SK-N-SH treated with all-trans-retinoic acid at 6 μM for 48 hours (cell line): ENCODE results near the gene SLAMF1.

Experiments used
- ATAC-seq: fragments of 200-7000 bp; cut with Tn5 transposase; 3 replicates; pipeline ENCODE4 v1.9.1; 2020; ENCODE audit warnings: mild to moderate bottlenecking, moderate library complexity
- ARNTL ChIP-seq: fragments of 450-650 bp; formaldehyde crosslinking; IDR thresholded peaks from 2 replicates; pipeline ENCODE4 v1.5.0; 2020; ENCODE audit warnings: low read depth, mild to moderate bottlenecking, moderate library complexity, borderline replicate concordance
- BACH2 ChIP-seq: fragments of 250-450 bp; sonication (Bioruptor Pico); IDR thresholded peaks from 2 replicates; pipeline ENCODE4 v1.9.0; 2021; ENCODE audit warnings: mild to moderate bottlenecking, borderline replicate concordance
- CSDC2 ChIP-seq: fragments of 250-450 bp; sonication (Bioruptor Pico); IDR thresholded peaks from 2 replicates; pipeline ENCODE4 v1.5.0; 2020; ENCODE audit warnings: mild to moderate bottlenecking, moderate library complexity
- GLIS3 ChIP-seq: fragments of 250-450 bp; sonication (Bioruptor Pico); IDR thresholded peaks from 2 replicates; pipeline ENCODE4 v1.5.0; 2020; ENCODE audit warnings: mild to moderate bottlenecking, moderate library complexity
- ISL1 ChIP-seq: fragments of 250-450 bp; sonication (Bioruptor Pico); IDR thresholded peaks from 2 replicates; pipeline ENCODE4 v2.1.2; 2022; ENCODE audit warnings: mild to moderate bottlenecking, moderate library complexity
- OSR1 ChIP-seq: fragments of 250-450 bp; sonication (Bioruptor Pico); IDR thresholded peaks from 2 replicates; pipeline ENCODE4 v1.8.0; 2022; ENCODE audit warnings: moderate library complexity, mild to moderate bottlenecking, inconsistent platforms
- PPARA ChIP-seq: fragments of 250-450 bp; sonication (Bioruptor Pico); IDR thresholded peaks from 2 replicates; pipeline ENCODE4 v1.5.0; 2020; ENCODE audit warnings: mild to moderate bottlenecking, borderline replicate concordance
- RARB ChIP-seq: fragments of 250-450 bp; sonication (Bioruptor Pico); IDR thresholded peaks from 2 replicates; pipeline ENCODE4 v1.8.0; 2021; ENCODE audit warnings: mild to moderate bottlenecking, moderate library complexity
- SNAI2 ChIP-seq: fragments of 250-450 bp; sonication (Bioruptor Pico); IDR thresholded peaks from 2 replicates; pipeline ENCODE4 v1.5.0; 2020; ENCODE audit warnings: mild to moderate bottlenecking, moderate library complexity
- TCF4 ChIP-seq: fragments of 250-450 bp; sonication (Bioruptor Pico); IDR thresholded peaks from 2 replicates; pipeline ENCODE4 v1.8.0; 2021; ENCODE audit warnings: mild to moderate bottlenecking, moderate library complexity, borderline replicate concordance
- TOX ChIP-seq: fragments of 250-450 bp; sonication (Bioruptor Pico); IDR thresholded peaks from 2 replicates; pipeline ENCODE4 v1.8.0; 2021; ENCODE audit warnings: mild to moderate bottlenecking, moderate library complexity, borderline replicate concordance
- ZC3H10 ChIP-seq: fragments of 250-450 bp; sonication (Bioruptor Pico); IDR thresholded peaks from 2 replicates; pipeline ENCODE4 v1.5.1; 2021; ENCODE audit warnings: mild to moderate bottlenecking, moderate library complexity
- ZFP3 ChIP-seq: fragments of 250-450 bp; sonication (Bioruptor Pico); IDR thresholded peaks from 2 replicates; pipeline ENCODE4 v1.5.0; 2020; ENCODE audit warnings: mild to moderate bottlenecking, moderate library complexity
- ZFP30 ChIP-seq: fragments of 450-650 bp; formaldehyde crosslinking; IDR thresholded peaks from 2 replicates; pipeline ENCODE4 v1.5.0; 2022; ENCODE audit warnings: mild to moderate bottlenecking, moderate library complexity
- ZNF565 ChIP-seq: fragments of 450-650 bp; formaldehyde crosslinking; conservative IDR thresholded peaks from 2 replicates; pipeline ENCODE4 v1.5.0; 2020; ENCODE audit warnings: low read depth, mild to moderate bottlenecking, moderate library complexity
- ZNF70 ChIP-seq: fragments of 450-650 bp; formaldehyde crosslinking; IDR thresholded peaks from 2 replicates; pipeline ENCODE4 v1.5.0; 2020; ENCODE audit warnings: mild to moderate bottlenecking, moderate library complexity
- ZNF8 ChIP-seq: fragments of 450-650 bp; formaldehyde crosslinking; IDR thresholded peaks from 2 replicates; pipeline ENCODE4 v1.5.0; 2020; ENCODE audit warnings: mild to moderate bottlenecking, moderate library complexity
- TF ChIP-seq, protein P1 (sequence below): fragments of 250-450 bp; sonication (Bioruptor Pico); IDR thresholded peaks from 2 replicates; pipeline ENCODE4 v1.5.0; 2020; ENCODE audit warnings: mild to moderate bottlenecking, moderate library complexity
- TF ChIP-seq, protein P2 (sequence below): fragments of 250-450 bp; sonication (Bioruptor Pico); IDR thresholded peaks from 2 replicates; pipeline ENCODE4 v1.5.1; 2020; ENCODE audit warnings: low read depth, mild to moderate bottlenecking, moderate library complexity
- TF ChIP-seq, protein P3 (sequence below): fragments of 250-450 bp; sonication (Bioruptor Pico); IDR thresholded peaks from 2 replicates; pipeline ENCODE4 v1.8.0; 2020; ENCODE audit warnings: mild to moderate bottlenecking, moderate library complexity, borderline replicate concordance
- TF ChIP-seq, protein P4 (sequence below): fragments of 250-450 bp; sonication (Bioruptor Pico); IDR thresholded peaks from 2 replicates; pipeline ENCODE4 v1.8.0; 2021; ENCODE audit warnings: low read depth, mild to moderate bottlenecking, moderate library complexity, borderline replicate concordance

The SLAMF1 gene

DNA sequence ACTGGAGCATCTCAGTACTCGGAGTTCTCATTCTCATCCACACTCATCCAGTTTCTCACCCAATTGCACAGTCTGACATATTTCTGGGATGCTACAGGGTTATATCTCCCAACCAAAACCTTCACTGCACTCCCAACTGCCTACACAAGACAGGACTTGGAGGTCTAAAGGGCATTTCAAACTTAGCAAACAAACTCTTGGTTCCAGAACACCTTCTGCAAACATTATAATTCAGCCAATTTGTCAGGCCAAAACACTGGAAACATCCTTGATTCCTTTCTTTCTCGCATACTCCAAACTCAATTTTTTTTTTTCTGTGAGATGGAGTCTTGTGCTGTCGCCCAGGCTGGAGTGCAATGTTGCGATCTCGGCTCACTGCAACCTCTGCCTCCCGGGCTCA is 7.9 kb downstream of the SLAMF1 start:
- ATAC-seq = no peak
- TF ChIP-seq OSR1 (CRISPR knock-in tag) (no peak), ISL1 (no peak), GLIS3 (CRISPR knock-in tag) (no peak), TCF4 (CRISPR knock-in tag) (no peak), ZNF70 (no peak)
- TF ChIP-seq, protein P1, sequence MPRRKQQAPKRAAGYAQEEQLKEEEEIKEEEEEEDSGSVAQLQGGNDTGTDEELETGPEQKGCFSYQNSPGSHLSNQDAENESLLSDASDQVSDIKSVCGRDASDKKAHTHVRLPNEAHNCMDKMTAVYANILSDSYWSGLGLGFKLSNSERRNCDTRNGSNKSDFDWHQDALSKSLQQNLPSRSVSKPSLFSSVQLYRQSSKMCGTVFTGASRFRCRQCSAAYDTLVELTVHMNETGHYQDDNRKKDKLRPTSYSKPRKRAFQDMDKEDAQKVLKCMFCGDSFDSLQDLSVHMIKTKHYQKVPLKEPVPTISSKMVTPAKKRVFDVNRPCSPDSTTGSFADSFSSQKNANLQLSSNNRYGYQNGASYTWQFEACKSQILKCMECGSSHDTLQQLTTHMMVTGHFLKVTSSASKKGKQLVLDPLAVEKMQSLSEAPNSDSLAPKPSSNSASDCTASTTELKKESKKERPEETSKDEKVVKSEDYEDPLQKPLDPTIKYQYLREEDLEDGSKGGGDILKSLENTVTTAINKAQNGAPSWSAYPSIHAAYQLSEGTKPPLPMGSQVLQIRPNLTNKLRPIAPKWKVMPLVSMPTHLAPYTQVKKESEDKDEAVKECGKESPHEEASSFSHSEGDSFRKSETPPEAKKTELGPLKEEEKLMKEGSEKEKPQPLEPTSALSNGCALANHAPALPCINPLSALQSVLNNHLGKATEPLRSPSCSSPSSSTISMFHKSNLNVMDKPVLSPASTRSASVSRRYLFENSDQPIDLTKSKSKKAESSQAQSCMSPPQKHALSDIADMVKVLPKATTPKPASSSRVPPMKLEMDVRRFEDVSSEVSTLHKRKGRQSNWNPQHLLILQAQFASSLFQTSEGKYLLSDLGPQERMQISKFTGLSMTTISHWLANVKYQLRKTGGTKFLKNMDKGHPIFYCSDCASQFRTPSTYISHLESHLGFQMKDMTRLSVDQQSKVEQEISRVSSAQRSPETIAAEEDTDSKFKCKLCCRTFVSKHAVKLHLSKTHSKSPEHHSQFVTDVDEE (CRISPR knock-in tag) = no peak
- TF ChIP-seq, protein P2, sequence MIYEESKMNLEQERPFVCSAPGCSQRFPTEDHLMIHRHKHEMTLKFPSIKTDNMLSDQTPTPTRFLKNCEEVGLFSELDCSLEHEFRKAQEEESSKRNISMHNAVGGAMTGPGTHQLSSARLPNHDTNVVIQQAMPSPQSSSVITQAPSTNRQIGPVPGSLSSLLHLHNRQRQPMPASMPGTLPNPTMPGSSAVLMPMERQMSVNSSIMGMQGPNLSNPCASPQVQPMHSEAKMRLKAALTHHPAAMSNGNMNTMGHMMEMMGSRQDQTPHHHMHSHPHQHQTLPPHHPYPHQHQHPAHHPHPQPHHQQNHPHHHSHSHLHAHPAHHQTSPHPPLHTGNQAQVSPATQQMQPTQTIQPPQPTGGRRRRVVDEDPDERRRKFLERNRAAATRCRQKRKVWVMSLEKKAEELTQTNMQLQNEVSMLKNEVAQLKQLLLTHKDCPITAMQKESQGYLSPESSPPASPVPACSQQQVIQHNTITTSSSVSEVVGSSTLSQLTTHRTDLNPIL (CRISPR knock-in tag) = no peak

DNA sequence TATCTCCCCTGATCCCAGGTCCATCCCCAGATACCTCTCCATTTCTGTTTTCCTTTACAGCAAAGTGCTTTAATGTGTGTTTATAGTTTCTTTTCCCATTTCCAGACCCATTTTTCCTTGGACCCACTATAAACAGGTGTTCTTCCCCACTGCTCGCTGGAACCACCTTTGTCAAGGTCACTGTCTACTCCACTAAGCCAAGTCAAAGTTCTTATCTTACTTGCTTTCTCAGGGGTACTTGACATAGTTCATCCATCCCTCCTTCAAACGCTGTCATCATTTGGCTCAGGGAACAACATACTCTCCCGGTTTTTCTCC is 8.3 kb downstream of the SLAMF1 start:
- TF ChIP-seq TCF4 (CRISPR knock-in tag) (no peak), ZFP3 (CRISPR knock-in tag) (no peak), CSDC2 (no peak), ZC3H10 (no peak), SNAI2 (CRISPR knock-in tag) (no peak), ZNF8 (CRISPR knock-in tag) (no peak)
- no peak for ATAC-seq

DNA sequence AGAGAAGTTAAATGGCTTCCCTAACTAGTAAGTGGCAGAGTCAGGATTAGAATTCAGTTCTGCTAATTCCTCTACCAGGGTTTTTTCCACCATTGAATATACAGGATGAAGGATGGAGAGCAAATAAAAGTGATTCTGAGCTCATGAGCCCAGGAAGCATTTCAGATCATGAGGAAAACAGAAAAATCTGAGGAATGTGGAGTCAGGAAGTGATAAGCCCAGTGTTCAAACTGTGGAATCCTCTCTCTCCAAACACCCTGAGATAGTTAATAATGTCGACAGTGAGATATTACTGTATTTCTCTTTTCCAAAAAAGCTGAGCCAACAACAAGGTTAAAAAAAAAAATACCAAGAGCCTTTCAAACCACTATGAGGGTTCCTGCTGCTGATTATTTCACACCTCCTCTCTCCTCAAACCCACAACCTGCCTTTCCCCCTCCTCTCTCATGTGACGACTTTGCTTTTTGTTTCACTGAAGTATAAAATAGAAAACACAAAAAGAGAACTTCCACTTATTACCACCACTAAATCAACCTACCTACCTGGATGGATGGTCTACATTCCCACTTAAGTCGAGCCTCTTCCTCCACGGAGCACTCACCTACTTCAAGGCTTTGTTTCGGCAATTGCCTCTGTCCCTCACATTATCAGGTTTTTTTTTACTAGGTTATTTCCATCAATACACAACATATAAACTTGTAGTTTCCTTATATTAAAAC is 8.9 kb downstream of the SLAMF1 start:
- no peak for ATAC-seq
- TF ChIP-seq ZNF8 (CRISPR knock-in tag) (no peak), ISL1 (no peak)

DNA sequence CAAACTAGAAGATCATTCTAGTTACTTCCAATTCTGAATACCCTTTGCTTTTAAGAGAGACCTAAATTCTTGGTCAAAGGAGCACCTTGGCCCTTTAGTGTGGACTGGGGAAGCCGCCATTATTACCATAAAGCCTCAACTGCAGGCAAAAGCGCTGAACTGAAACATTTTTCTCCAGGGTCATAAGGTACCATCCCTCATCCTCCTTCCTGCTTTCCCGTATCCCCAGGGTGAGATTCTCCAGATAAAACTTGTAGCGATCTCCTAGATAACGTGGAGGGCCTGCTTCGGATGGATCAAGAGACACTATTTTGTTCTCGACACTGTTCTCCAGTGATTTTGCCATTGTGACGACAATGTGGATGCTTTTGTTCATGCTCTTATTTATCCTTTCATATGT is 9.8 kb downstream of the SLAMF1 start:
- no peak for ATAC-seq

DNA sequence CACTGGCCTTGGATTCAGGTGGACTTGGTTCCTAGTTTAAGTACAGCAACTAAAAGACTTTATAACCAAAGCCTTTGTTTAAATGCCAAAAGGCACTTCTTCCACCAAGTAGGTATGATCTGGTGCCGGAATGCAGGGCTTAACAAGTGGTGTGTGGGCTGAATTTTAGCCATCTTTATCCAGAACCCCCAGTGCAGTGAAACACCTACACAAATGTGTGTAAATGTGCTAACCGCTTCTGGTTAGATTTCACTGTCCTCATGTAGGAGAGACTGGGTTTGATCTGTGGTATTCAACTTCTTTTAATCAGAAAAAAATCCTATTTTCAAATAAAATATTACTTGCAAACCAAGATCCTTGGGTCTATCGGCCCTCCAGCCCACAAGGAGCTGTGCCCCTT is 10.3 kb downstream of the SLAMF1 start:
- ATAC-seq = no peak
- no peak for TF ChIP-seq BACH2 (CRISPR knock-in tag)
- TF ChIP-seq TOX (CRISPR knock-in tag) = no peak
- no peak for TF ChIP-seq ZFP30 (CRISPR knock-in tag)
- TF ChIP-seq RARB = no peak
- TF ChIP-seq ZNF565 = no peak
- no peak for TF ChIP-seq GLIS3 (CRISPR knock-in tag)
- TF ChIP-seq ARNTL (CRISPR knock-in tag) = no peak
- TF ChIP-seq, protein P3, sequence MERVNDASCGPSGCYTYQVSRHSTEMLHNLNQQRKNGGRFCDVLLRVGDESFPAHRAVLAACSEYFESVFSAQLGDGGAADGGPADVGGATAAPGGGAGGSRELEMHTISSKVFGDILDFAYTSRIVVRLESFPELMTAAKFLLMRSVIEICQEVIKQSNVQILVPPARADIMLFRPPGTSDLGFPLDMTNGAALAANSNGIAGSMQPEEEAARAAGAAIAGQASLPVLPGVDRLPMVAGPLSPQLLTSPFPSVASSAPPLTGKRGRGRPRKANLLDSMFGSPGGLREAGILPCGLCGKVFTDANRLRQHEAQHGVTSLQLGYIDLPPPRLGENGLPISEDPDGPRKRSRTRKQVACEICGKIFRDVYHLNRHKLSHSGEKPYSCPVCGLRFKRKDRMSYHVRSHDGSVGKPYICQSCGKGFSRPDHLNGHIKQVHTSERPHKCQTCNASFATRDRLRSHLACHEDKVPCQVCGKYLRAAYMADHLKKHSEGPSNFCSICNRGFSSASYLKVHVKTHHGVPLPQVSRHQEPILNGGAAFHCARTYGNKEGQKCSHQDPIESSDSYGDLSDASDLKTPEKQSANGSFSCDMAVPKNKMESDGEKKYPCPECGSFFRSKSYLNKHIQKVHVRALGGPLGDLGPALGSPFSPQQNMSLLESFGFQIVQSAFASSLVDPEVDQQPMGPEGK (CRISPR knock-in tag) = no peak
- TF ChIP-seq ZC3H10 = no peak
- no peak for TF ChIP-seq ZNF70
- TF ChIP-seq, protein P4, sequence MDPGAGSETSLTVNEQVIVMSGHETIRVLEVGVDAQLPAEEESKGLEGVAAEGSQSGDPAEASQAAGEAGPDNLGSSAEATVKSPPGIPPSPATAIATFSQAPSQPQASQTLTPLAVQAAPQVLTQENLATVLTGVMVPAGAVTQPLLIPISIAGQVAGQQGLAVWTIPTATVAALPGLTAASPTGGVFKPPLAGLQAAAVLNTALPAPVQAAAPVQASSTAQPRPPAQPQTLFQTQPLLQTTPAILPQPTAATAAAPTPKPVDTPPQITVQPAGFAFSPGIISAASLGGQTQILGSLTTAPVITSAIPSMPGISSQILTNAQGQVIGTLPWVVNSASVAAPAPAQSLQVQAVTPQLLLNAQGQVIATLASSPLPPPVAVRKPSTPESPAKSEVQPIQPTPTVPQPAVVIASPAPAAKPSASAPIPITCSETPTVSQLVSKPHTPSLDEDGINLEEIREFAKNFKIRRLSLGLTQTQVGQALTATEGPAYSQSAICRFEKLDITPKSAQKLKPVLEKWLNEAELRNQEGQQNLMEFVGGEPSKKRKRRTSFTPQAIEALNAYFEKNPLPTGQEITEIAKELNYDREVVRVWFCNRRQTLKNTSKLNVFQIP (CRISPR knock-in tag) = no peak

More for the DNA sequence above, 9.8 kb downstream of the SLAMF1 start:
- TF ChIP-seq PPARA (CRISPR knock-in tag) (no peak), ZC3H10 (no peak), ZNF565 (no peak), TOX (CRISPR knock-in tag) (no peak), ZFP30 (CRISPR knock-in tag) (no peak), OSR1 (CRISPR knock-in tag) (no peak), BACH2 (CRISPR knock-in tag) (no peak)
- TF ChIP-seq, protein P1 (CRISPR knock-in tag) = no peak
